Effector memory CD4-positive, alpha-beta T cell (primary cell): Measurements from ENCODE around the gene BRD1.

Experiments used
- DNase-seq, 3 donors: peaks; one replicate each; pipeline ENCODE4 v3.0.0-alpha.2; 2020
- H3K27ac ChIP-seq: 2 replicates; pipeline ENCODE4 v1.7.0; 2013; ENCODE audit warnings: mild to moderate bottlenecking, low read length, moderate library complexity; ENCODE audit not compliant: insufficient read depth, poor library complexity, severe bottlenecking
- H3K27me3 ChIP-seq: replicated peaks from 2 replicates; pipeline ENCODE4 v1.7.0; 2013; ENCODE audit warnings: mild to moderate bottlenecking, low read length; ENCODE audit not compliant: insufficient read depth, control insufficient read depth, poor library complexity, severe bottlenecking
- H3K36me3 ChIP-seq: 2 replicates; pipeline ENCODE4 v1.7.0; 2013; ENCODE audit warnings: mild to moderate bottlenecking, low read length, moderate library complexity; ENCODE audit not compliant: control insufficient read depth, insufficient read depth
- H3K4me1 ChIP-seq: 2 replicates; pipeline ENCODE4 v1.7.0; 2013; ENCODE audit warnings: low read length, mild to moderate bottlenecking; ENCODE audit not compliant: control insufficient read depth, insufficient read depth, poor library complexity, severe bottlenecking
- H3K4me3 ChIP-seq: 2 replicates; pipeline ENCODE4 v1.7.0; 2013; ENCODE audit warnings: low read length, low read depth, mild to moderate bottlenecking; ENCODE audit not compliant: insufficient read depth, poor library complexity, severe bottlenecking
- H3K9me3 ChIP-seq: 2 replicates; pipeline ENCODE4 v1.7.0; 2013; ENCODE audit warnings: mild to moderate bottlenecking, low read length, moderate library complexity; ENCODE audit not compliant: control insufficient read depth

BRD1 gene

DNA sequence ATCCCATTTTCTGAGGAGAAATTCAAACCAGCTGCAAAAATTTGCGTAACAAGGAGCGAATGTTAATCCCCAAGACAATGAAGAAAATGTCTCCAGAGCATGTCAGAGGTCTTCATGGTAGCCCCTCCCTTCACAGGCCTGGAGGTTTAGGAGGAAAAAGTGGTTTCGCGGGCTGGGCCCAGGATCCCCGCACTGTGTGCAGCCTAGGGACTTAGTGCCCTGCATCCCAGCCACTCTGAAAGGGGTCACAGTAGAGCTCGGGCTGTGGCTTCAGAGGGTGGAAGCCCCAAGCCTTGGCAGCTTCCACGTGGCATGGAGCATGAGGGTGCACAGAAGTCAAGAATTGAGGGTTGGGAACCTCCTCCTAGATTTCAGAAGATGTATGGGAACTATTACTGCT lies 87.4 kb downstream of the BRD1 start:
- Histone ChIP-seq H3K27me3 (peaks cover 11% of the 10 kb centered on the region), H3K27ac (no peak overlapping the region), H3K4me1 (no peaks in the 10 kb centered on the region), H3K9me3 (no peaks in the 10 kb centered on the region), H3K4me3 (no peak overlapping the region), H3K36me3 (no peaks in the 10 kb centered on the region)
- no peak for DNase-seq

DNA sequence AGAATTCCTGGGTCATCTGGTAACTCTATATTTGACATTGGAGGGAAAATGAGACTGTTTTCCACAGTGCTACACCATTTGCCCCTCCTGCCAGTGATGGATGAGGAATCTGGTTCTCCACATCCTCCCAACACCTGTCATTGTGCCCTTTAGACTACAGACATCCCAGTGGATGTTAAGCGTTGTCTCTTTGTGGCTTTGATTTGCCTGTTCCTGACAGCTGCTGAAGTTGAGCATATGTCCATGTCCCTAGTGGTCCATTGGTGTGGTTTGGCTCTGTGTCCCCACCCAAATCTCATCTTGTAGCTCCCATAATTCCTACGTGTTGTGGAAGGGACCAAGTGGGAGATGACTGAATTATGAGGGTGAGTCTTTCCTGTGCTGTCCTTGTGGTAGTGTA lies 88.5 kb downstream of the BRD1 start:
- Histone ChIP-seq H3K27me3 (peaks cover 17% of the 10 kb centered on the region), H3K4me1 (no peaks in the 10 kb centered on the region), H3K9me3 (no peaks in the 10 kb centered on the region), H3K4me3 (no peak overlapping the region), H3K27ac (no peak overlapping the region), H3K36me3 (no peaks in the 10 kb centered on the region)
- DNase-seq = no peak

DNA sequence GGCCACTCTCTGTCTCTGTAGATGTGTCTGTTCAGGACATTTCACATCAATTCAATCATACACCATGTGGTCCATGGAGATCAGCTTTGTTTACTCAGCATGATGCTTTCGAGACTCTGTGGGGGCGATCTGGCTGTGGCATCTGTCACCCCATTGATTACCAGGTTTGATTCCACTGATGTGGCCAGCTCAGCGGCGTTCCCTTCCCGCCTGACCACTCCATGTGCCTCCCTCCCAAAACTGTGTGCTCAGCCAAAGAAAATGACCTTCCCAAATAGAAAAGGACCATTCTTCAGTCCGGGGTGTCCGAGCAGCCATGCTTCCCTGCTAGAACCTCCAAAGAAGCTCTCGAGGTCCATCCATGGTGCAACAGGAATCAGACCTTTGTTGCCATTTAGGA lies 89.1 kb downstream of the BRD1 start:
- H3K4me3 ChIP-seq = no peak overlapping the region
- H3K4me1 ChIP-seq = peaks cover 6% of the 10 kb centered on the region
- H3K27ac ChIP-seq = no peak overlapping the region
- peaks cover 17% of the 10 kb centered on the region for H3K27me3 ChIP-seq
- no peaks in the 10 kb centered on the region for H3K9me3 ChIP-seq
- DNase-seq = no peak
- no peaks in the 10 kb centered on the region for H3K36me3 ChIP-seq

DNA sequence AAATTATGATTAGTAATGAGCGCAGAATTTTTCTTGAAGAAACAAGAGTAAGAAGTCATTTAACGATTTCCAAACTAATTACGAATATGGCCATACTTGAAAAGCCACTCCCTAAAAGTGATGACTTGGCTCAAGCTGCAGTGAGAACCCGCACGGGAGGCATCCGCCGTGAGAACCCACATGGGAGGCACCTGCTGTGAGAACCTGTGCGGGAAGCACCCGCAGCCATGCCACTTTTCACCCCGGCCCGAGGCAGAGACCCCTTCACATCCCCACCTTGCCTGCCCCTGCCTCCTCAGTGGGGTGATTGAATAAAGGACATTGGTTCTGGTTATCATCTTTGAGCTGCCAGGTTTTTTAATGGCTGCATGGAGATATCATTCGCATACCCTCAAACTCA lies 89.7 kb downstream of the BRD1 start:
- Histone ChIP-seq H3K9me3 (no peaks in the 10 kb centered on the region), H3K4me3 (no peak overlapping the region), H3K27ac (no peak overlapping the region), H3K36me3 (no peaks in the 10 kb centered on the region), H3K4me1 (peaks cover 6% of the 10 kb centered on the region), H3K27me3 (peaks cover 17% of the 10 kb centered on the region)
- no peak for DNase-seq

DNA sequence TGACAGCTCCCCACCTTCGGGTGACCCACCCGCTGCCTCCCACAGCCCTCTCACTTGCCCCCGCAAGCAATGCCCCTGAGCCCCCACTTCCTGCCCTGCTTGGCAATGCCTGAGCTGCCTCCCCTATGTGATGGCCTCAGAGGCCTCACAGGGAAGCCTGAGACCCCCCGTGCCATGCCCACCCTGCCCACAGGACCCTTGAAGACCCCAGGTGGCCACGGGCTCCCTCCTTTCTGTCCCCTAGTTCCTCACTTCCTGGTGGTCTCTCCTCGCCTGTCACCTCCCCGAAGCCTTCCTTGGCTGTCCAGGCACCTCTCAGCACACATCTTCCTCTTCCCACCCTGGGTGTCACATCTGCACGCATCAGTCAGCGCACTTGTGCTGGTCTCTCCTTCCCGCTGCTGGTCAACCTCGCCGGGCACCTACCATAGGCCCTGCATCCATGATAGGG lies 90.5 kb downstream of the BRD1 start:
- DNase-seq = no peak
- Histone ChIP-seq H3K4me3 (no peak overlapping the region), H3K27me3 (peaks cover 17% of the 10 kb centered on the region), H3K36me3 (no peaks in the 10 kb centered on the region), H3K9me3 (no peaks in the 10 kb centered on the region), H3K4me1 (peaks cover 6% of the 10 kb centered on the region), H3K27ac (no peak overlapping the region)

DNA sequence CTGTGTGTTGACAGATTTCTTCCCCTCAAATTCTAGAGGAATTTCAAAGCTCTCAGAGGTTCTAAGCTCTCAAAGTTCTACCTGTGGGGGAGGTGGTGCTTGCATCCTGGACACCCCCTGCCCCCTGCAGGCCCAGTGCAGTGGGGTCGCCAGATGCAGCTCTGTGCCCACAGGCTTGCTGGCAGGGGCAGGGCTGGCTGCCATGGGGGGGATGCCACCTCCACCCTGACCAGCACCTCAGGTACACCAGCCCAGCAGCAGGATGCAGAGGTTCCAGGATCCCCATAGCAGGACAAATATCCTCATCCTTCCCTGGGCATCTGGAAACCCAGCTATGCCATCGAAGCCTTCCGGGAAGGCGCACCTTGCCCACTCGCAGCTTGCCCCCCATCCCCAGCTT lies 91.1 kb downstream of the BRD1 start:
- DNase-seq = no peak
- Histone ChIP-seq H3K36me3 (no peaks in the 10 kb centered on the region), H3K27me3 (peaks cover 17% of the 10 kb centered on the region)

DNA sequence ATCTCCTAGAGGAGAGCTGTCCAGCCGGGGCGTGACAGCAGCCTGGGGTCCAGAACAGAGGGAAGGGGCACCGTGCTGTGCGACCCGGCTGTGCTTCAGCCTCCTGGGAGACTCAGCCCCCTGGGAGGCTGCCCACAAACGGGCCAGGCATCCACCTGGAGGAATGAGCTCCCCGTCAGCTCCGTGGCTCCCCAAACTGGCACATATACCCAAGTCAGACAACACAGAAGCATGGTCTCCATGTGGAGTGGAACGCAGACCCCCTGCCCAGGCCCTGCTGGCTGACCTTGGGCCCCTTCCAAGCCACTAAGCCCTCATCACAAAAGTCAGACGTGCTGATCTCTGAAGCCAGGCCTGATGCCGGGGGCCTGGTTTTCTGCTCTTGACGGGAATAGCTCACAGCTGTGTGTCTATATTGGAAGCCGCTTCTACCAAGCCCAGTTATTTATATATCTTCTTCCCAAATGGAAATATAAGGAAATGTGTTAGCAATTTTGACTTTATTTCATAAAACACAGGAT lies 91.7 kb downstream of the BRD1 start:
- DNase-seq = no peak
- Histone ChIP-seq H3K27me3 (peaks cover 17% of the 10 kb centered on the region), H3K9me3 (no peaks in the 10 kb centered on the region), H3K36me3 (no peaks in the 10 kb centered on the region), H3K4me3 (no peak overlapping the region), H3K27ac (no peak overlapping the region), H3K4me1 (peaks cover 6% of the 10 kb centered on the region)

More for the DNA sequence above, 91.1 kb downstream of the BRD1 start:
- Histone ChIP-seq H3K4me3 (no peak overlapping the region), H3K4me1 (peaks cover 6% of the 10 kb centered on the region), H3K9me3 (no peaks in the 10 kb centered on the region), H3K27ac (no peak overlapping the region)

DNA sequence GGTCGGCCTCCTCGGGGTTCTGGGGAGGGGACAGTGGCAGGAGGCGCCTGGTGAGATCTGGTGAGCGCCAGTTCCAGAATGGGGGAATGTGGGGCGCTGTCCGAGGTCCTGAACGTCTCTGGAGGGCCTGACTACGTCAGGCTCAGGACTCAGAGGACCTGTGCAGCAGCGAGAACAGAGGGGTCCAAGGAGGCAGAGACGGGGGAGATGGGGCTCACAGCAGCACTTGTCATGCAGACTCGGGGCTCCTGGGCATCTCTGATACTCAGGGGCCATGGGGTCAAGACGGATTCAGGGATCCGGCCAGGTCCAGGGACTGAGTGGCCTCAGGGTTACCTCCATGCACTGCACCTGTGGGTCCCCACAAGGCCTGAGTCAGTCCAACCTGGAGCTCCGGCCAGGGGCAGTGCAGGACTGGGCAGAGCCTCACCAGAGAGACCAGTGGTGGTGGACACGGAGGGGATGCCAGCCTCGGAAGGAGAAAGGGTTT lies 92.2 kb downstream of the BRD1 start:
- DNase-seq = no peak
- H3K36me3 ChIP-seq = no peaks in the 10 kb centered on the region
- H3K4me1 ChIP-seq = peaks cover 6% of the 10 kb centered on the region
- H3K27ac ChIP-seq = no peak overlapping the region
- H3K27me3 ChIP-seq = peaks cover 17% of the 10 kb centered on the region
- H3K9me3 ChIP-seq = no peaks in the 10 kb centered on the region
- H3K4me3 ChIP-seq = no peak overlapping the region

DNA sequence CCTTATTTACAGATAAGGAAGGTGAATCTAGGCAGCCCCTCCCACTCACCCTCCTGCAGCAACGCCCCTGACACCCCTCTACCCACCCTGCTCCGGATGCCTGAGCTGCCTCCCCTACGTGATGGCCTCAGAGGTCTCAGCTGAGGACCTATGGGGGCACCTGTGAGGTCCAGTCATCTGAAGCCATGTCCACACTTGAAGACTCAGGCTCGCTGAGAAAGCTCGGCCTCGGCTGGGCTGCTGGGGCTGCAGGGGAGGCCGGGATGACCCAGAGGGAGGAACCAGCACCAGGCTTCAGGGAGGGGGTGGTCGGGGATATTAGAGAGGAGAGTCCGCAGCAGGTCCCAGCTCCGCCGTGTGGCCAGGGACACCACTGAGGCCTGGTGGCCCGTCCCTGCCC lies 92.8 kb downstream of the BRD1 start:
- peaks cover 17% of the 10 kb centered on the region for H3K27me3 ChIP-seq
- no peak overlapping the region for H3K27ac ChIP-seq
- H3K4me3 ChIP-seq = no peak overlapping the region
- no peaks in the 10 kb centered on the region for H3K9me3 ChIP-seq
- peaks cover 6% of the 10 kb centered on the region for H3K4me1 ChIP-seq
- no peak for DNase-seq
- H3K36me3 ChIP-seq = no peaks in the 10 kb centered on the region

DNA sequence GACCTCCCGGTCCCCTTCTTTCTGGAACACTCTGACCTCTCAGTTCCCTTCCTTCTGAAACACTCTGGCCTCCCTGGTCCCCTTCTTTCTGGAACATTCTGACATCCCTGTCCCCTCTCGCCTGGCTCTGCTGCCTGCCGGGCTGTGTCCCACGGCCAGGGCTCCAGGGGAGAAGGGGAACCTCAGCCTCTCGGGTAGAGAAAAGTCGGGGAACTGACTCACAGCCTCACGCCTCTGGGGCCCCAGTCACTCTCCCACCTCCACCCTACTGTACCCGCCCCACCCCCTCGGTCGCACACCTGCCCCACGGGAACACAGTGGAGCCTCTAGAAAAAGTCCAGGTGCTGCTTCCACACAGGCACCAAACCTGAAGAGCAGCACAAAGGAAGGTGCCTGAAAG lies 93.3 kb downstream of the BRD1 start:
- no peak overlapping the region for H3K27ac ChIP-seq
- peaks cover 17% of the 10 kb centered on the region for H3K27me3 ChIP-seq
- H3K4me1 ChIP-seq = peaks cover 6% of the 10 kb centered on the region
- H3K9me3 ChIP-seq = no peaks in the 10 kb centered on the region
- H3K36me3 ChIP-seq = no peaks in the 10 kb centered on the region
- DNase-seq = no peak
- H3K4me3 ChIP-seq = no peak overlapping the region
